Stimulated activated CD4-positive, alpha-beta T cell treated with anti-CD3 and anti-CD28 coated beads, Interleukin-15, amount 100 ng/mL, for 24 hours (primary cell): ENCODE results near the gene ARHGAP29.
"Not testable (repeated sequence)": the region's sequence is repeated elsewhere in the genome, so short reads cannot be mapped to it uniquely, and the experiment has no call there.

Source experiments
- DNase-seq: peaks from one replicate; pipeline ENCODE4 v3.0.0-alpha.2; 2020

Gene ARHGAP29

DNA sequence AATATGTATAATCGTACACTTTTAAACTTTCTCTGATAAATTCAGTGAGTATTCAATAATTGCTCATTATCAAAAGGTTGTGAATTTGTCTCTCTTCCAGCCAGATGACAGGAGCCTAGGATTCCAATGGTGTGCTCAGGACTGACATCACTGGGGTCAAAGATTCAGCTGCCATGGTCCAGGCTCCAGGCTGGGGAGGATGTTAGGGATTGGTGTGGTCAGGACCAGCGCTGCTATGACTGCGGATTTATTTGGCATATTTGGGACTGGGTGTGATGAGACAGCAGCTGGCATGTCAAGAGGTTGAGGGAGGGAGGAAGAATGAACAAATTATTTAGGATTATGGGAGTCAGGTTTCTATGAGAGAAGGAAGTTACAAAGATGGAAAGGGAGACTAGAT lies 68.3 kb downstream of the ARHGAP29 start:
- DNase-seq: no peak

DNA sequence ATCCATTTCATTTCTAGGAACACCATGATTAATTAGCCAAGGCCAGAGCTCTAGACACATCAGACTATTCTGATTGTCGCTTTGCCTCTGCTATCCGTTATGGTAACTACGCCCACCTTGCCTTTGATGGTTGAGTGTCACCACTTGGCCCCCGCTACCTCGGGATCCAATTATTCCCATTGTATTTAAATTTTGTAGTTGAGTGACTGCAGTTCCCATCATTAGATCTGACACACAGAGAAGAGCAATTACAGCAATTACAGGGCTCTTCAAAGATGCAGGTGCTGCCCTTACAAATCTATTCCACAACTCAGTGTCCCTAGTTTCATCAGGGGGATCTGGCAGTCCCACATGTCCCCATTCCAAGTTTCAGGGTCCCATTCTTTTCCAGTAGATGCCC lies 71.5 kb downstream of the ARHGAP29 start:
- DNase-seq: no peak

- not testable (repeated sequence) for DNase-seq
These were observed 72.5 kb downstream of the ARHGAP29 start for GRCh38 chr1:94164885-94165284.

DNA sequence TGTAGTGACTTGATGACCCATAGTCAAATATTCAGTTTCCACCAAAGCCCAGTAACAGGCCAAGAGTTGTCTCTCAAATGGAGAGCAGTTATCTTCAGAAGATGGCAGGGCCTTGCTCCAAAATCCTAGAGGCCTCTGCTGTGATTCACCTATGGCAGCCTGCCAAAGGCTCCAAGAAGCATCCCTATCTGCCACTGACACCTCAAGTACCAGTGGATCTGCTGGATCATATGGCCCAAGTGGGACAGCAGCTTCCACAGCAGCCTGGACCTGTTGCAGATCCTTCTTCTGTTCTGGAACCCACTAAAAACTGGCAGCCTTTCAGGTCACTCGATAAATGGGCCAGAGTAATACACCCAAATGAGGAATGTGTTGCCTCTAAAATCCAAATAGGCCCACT lies 73.3 kb downstream of the ARHGAP29 start:
- DNase-seq: not testable (repeated sequence)

- DNase-seq: not testable (repeated sequence)
These were observed 74.1 kb downstream of the ARHGAP29 start for GRCh38 chr1:94163249-94163648.

- no peak for DNase-seq
These were observed 76.6 kb downstream of the ARHGAP29 start for GRCh38 chr1:94160811-94161210.

- DNase-seq: no peak
These were observed 81.2 kb downstream of the ARHGAP29 start for GRCh38 chr1:94156096-94156625.

DNA sequence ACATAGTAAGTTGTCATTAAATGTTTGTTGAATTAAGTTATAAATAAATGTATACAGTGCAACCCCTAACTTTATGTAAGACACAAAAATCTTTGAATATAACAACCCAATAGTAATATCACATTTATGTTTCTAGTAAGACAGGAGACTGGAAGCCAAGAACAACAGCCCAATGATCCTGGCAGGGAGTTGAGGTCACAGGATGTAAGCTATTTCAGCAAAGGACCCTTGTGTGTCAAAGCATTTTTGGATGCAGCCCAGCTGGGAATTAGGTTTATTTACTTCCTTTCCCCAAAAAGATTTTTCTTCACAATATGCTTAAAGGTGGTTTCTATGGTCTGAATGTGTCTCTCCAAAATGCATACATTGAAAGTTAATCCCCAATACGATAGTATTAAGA lies 82.4 kb downstream of the ARHGAP29 start:
- no peak for DNase-seq

DNA sequence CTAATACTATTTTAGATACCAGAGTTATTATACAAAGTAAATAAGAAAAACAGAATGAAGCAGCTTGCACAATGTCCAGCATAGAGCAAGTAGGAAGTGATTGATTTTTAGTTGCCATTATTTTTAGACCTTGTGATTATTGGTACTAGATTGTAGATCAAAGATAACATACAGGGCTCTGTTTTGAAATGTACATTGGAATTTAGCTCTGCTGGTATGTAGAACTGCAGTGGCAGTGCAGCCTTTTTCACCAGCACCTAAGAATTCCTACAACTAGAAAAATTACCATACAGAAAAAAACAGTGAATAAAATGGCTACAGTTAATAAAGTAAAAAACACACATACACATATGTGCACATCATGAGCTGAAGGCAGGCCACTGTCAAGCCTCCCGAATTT lies 84.3 kb downstream of the ARHGAP29 start:
- no peak for DNase-seq

GRCh38 chr1:94149166-94149565 lies 88.2 kb downstream of the ARHGAP29 start:
- DNase-seq: not testable (repeated sequence)

GRCh38 chr1:94146273-94146672 lies 91.1 kb downstream of the ARHGAP29 start:
- no peak for DNase-seq

DNA sequence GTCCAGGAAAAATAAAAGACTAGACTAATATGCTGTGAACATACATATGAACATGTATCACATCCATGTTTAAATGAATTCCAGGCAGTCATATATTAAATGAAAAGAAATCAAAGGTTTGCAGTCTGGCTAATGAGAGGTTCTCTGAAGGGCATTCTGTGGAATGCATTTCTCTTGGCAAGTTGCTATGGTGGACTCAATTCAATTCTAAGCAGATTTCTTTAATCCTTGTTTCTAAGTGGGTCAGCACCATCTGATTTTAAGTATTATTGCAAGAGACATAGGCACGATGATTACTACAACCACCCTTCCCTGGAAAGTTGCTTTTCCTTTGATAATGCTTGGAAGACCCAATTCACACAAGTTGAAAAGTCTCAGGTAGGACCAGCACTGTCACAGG lies 92.5 kb downstream of the ARHGAP29 start:
- no peak for DNase-seq

- no peak for DNase-seq
These were observed 93.6 kb downstream of the ARHGAP29 start for GRCh38 chr1:94143809-94144176.

DNA sequence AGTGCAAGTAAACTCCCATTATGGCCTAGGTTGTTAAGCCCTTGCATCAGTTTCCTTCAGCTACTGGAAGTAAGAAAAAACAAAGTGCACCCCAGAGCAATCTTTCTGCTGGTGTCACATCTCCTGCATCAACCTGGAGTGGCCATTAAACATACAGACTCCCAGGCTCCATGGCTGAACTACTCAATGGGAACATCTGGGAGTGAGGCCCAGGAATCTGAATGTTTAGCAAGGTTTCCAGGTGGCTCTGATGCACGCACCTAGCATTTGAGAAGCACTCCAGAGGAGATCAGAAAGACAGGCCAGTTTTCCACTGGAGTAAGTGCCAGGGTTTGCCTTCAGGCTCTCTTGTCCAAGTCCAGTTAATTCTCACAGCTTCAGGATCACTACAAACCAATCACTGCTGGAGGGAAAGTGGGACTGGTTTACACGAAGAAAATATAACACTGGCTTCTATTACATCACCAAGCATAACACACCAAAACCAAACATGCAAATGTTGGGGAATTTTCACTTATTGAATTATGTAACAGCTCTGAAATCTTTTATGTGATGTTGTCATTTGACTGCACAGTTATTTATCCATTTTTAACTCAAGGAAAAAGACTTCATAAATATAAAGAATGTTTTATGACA lies 94.1 kb downstream of the ARHGAP29 start:
- DNase-seq: no peak

GRCh38 chr1:94142583-94142982 lies 94.8 kb downstream of the ARHGAP29 start:
- DNase-seq: no peak

DNA sequence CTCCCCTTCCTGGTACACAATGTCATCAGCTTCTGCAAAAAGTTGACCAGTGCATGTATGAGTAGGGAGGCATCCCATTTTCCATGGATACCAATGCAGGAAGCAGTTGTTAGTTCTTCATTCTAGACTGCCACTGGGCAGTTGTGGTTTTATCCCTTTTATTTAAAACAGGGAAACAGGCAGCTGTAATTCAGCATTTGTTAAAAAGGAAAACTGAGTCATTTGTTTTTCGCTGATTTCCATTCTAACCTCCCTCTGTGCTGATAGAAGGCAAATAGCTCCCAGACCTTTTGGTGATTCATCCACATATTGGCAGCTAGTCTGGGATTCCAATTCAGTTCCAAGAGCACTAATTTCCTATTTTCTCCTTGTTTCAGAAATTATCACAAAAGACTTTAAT lies 95.4 kb downstream of the ARHGAP29 start:
- no peak for DNase-seq

- DNase-seq: no peak
These were observed 105.3 kb downstream of the ARHGAP29 start for GRCh38 chr1:94132111-94132510.

DNA sequence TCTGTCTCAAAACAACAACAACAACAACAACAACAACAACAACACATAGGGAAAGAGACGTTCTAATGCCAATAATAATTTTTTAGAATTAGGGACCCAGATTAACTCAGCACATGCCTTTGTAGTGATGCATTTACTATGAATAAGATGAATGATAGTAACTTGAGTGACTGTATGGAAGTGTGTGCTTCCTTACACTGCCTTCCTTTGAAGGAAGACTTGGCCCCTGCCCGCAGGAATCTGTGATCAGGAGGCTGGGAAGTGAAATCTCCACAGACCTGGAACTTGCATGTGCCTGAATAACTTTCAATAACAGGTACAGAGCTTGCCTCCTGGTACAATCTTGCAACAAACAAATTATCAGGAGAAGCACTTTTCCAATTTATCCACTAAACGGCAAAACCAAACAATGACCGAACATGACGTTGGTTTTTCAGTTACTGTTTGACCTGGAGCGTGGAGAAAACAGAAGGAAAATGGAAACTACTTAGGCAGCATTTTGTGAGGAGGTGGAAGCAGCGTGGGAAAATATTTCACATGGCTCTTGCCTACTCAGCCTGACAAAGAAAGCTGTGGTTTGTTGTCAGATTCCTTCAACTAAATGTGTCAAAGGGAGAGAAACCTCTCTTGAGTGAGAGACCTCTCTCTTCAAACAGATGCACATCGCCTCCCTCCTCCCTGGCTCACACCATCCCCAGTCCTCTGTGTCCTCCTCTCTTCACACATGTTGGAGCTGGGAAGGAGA lies 106.4 kb downstream of the ARHGAP29 start:
- no peak for DNase-seq

DNA sequence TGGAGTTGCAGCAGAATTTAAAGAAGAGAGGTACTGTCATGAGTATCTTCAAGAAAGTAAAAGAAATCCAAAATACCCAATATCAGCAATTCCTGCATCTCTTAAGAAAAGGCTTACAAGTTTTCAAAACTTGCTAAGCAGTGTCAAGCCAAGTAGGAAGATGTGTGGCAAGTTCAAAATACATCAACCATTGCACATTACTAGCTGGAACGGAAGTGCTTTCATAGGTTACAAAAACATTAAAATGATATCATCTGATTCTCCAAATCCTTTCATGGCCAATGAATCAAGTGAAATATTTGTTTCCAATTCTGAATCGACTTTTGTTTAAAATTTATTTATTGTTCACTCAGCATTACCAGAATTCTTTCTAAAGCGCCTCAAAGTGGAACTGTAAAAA lies 110.7 kb downstream of the ARHGAP29 start:
- DNase-seq: no peak

GRCh38 chr1:94125551-94126514 lies 111.6 kb downstream of the ARHGAP29 start:
- DNase-seq: no peak

GRCh38 chr1:94124538-94124937 lies 112.8 kb downstream of the ARHGAP29 start:
- no peak for DNase-seq

- no peak for DNase-seq
These were observed 115.0 kb downstream of the ARHGAP29 start for GRCh38 chr1:94122201-94122970.
